GM23338 (cell line): ENCODE measurements around the gene OR4D11. TPM values are rescaled to one million over a fixed set of nuclear protein-coding genes. Genes with fewer than 3 reads are reported as not detected.

Source experiments
- ATAC-seq: fragments of 200-7000 bp; cut with Tn5 transposase; 3 replicates; pipeline ENCODE4 v1.9.1; 2020
- DNase-seq: peaks from one replicate; pipeline ENCODE4 v3.0.0-alpha.2; 2015; ENCODE audit warnings: low spot score
- H2AFZ ChIP-seq: fragments of 200-600 bp; sonication (generic); 2 replicates; pipeline ENCODE4 v1.8.0; 2016; ENCODE audit warnings: antibody characterized with exemption, mild to moderate bottlenecking, moderate library complexity
- H3F3A ChIP-seq: fragments of 200-600 bp; sonication (generic); replicated peaks from 2 replicates; pipeline ENCODE4 v1.8.0; 2017; ENCODE audit warnings: antibody characterized with exemption, mixed run types, low read depth
- H3K27ac ChIP-seq: fragments of 200-600 bp; sonication (generic); 2 replicates; pipeline ENCODE4 v1.6.1; 2016; ENCODE audit warnings: low read depth
- H3K27me3 ChIP-seq: fragments of 200-600 bp; sonication (generic); 2 replicates; pipeline ENCODE4 v1.8.0; 2016; ENCODE audit warnings: mild to moderate bottlenecking, mixed run types, moderate library complexity; ENCODE audit not compliant: insufficient read depth
- H3K36me3 ChIP-seq: fragments of 200-600 bp; sonication (generic); 2 replicates; pipeline ENCODE4 v1.8.0; 2016; ENCODE audit warnings: mild to moderate bottlenecking; ENCODE audit not compliant: insufficient read depth
- H3K4me1 ChIP-seq: fragments of 200-600 bp; sonication (generic); 2 replicates; pipeline ENCODE4 v1.8.0; 2016; ENCODE audit warnings: mild to moderate bottlenecking, moderate library complexity; ENCODE audit not compliant: insufficient read depth
- H3K4me2 ChIP-seq: fragments of 200-600 bp; sonication (generic); 2 replicates; pipeline ENCODE4 v1.7.1; 2017; ENCODE audit warnings: mixed run types
- H3K4me3 ChIP-seq: fragments of 200-600 bp; sonication (generic); 2 replicates; pipeline ENCODE4 v1.6.1; 2016; ENCODE audit warnings: mixed run types
- H3K79me2 ChIP-seq: fragments of 200-600 bp; sonication (generic); replicated peaks from 2 replicates; pipeline ENCODE4 v1.8.0; 2017; ENCODE audit warnings: mild to moderate bottlenecking; ENCODE audit not compliant: insufficient read depth
- H3K9me2 ChIP-seq: fragments of 200-600 bp; sonication (generic); 2 replicates; pipeline ENCODE4 v1.8.0; 2017; ENCODE audit not compliant: insufficient read depth
- H4K20me1 ChIP-seq: fragments of 200-600 bp; sonication (generic); replicated peaks from 2 replicates; pipeline ENCODE4 v1.8.0; 2017; ENCODE audit warnings: mild to moderate bottlenecking; ENCODE audit not compliant: insufficient read depth
- H3K27ac Mint-ChIP-seq: 2 replicates; pipeline ENCODE4 v1.8.0; 2020; ENCODE audit warnings: inconsistent platforms, mild to moderate bottlenecking, moderate library complexity, mixed read lengths
- H3K27me3 Mint-ChIP-seq: 3 replicates; pipeline ENCODE4 v1.8.0; 2022; ENCODE audit warnings: low read depth, mild to moderate bottlenecking, moderate library complexity, mixed read lengths, inconsistent platforms; ENCODE audit not compliant: insufficient read depth, poor library complexity
- H3K36me3 Mint-ChIP-seq: 3 replicates; pipeline ENCODE4 v1.8.0; 2021; ENCODE audit warnings: low read depth, mild to moderate bottlenecking, inconsistent platforms, moderate library complexity, mixed read lengths
- H3K4me1 Mint-ChIP-seq: 3 replicates; pipeline ENCODE4 v1.8.0; 2020; ENCODE audit warnings: mild to moderate bottlenecking, inconsistent platforms, mixed read lengths
- H3K4me3 Mint-ChIP-seq: 3 replicates; pipeline ENCODE4 v1.8.0; 2021; ENCODE audit warnings: moderate library complexity, mild to moderate bottlenecking, inconsistent platforms, mixed read lengths
- H3K9me3 Mint-ChIP-seq: 3 replicates; pipeline ENCODE4 v1.8.0; 2020; ENCODE audit warnings: moderate library complexity, mild to moderate bottlenecking, inconsistent platforms, mixed read lengths
- EZH2phosphoT487 ChIP-seq: fragments of 200-600 bp; sonication (generic); IDR thresholded peaks from one replicate; pipeline ENCODE4 v1.8.1; 2018; ENCODE audit warnings: antibody characterized with exemption; ENCODE audit not compliant: unreplicated experiment
- JUNB ChIP-seq: IDR thresholded peaks from one replicate; pipeline ENCODE4 v1.6.1; 2016; ENCODE audit warnings: antibody characterized with exemption; ENCODE audit not compliant: unreplicated experiment
- POLR2AphosphoS5 ChIP-seq: IDR thresholded peaks from 2 replicates; pipeline ENCODE4 v1.6.1; 2016; ENCODE audit warnings: antibody characterized with exemption, low read depth
- ZNF331 ChIP-seq: fragments of 250-450 bp; sonication (Bioruptor Pico); IDR thresholded peaks from 2 replicates; pipeline ENCODE4 v1.5.0; 2020; ENCODE audit warnings: low read depth, mild to moderate bottlenecking, moderate library complexity
- polyA plus RNA-seq: library from polyadenylated mRNA; unstranded; fragments of >200 nt; fragmentation: Nextera tagmentation; extraction: Ambion mirVana; gene quantifications from 2 replicates; pipeline ENCODE4 v1.2.1, GENCODE V29; 2016
- total RNA-seq: library from RNA; depleted of rRNA; stranded (reverse); fragments of >200 nt; shearing (Covaris generic); gene quantifications from 2 replicates; pipeline ENCODE4 v1.2.3, GENCODE V29; 2014
- TF ChIP-seq, protein P1 (sequence below): IDR thresholded peaks from one replicate; pipeline ENCODE4 v1.6.1; 2018; ENCODE audit warnings: antibody characterized with exemption; ENCODE audit not compliant: unreplicated experiment
- TF ChIP-seq, protein P2 (sequence below): fragments of 250-450 bp; sonication (Bioruptor Pico); IDR thresholded peaks from 2 replicates; pipeline ENCODE4 v1.5.0; 2020; ENCODE audit warnings: mild to moderate bottlenecking, moderate library complexity
- TF ChIP-seq, protein P3 (sequence below): IDR thresholded peaks from 2 replicates; pipeline ENCODE4 v1.6.1; 2016; ENCODE audit warnings: antibody characterized with exemption
- TF ChIP-seq, protein P4 (sequence below), 2 experiments: fragments of 200-600 bp in 1 of 2; sonication (generic) in 1 of 2; conservative IDR thresholded peaks; 2 replicates each; pipeline versions ENCODE4 v1.5.1 to v1.6.1; 2016 to 2017; ENCODE audit warnings: antibody characterized with exemption in 2 of 2, low read depth in 2 of 2, mild to moderate bottlenecking in 2 of 2, moderate library complexity in 1 of 2

Gene OR4D11
- total and polyA plus RNA-seq, 2 experiments from 2014 or later = not detected

DNA sequence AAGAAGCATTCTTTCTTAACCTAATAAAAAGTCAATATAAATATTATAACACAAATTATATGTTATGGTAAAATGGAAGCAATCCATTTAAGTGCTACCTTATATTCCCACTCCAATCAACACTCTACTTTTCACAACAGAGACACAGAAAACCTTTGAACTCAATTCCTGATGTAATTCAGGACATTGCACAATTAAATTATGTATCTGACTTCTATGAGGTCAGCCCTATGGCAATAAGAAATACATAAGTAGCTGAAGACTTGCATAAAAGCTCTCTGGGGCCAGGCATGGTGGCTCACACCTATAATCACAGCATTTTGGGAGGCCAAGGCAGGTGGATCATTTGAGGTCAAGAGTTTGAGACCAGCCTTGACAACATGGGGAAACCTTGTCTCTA is 23.5 kb upstream of the OR4D11 start (continued):
- TF ChIP-seq, protein P1, sequence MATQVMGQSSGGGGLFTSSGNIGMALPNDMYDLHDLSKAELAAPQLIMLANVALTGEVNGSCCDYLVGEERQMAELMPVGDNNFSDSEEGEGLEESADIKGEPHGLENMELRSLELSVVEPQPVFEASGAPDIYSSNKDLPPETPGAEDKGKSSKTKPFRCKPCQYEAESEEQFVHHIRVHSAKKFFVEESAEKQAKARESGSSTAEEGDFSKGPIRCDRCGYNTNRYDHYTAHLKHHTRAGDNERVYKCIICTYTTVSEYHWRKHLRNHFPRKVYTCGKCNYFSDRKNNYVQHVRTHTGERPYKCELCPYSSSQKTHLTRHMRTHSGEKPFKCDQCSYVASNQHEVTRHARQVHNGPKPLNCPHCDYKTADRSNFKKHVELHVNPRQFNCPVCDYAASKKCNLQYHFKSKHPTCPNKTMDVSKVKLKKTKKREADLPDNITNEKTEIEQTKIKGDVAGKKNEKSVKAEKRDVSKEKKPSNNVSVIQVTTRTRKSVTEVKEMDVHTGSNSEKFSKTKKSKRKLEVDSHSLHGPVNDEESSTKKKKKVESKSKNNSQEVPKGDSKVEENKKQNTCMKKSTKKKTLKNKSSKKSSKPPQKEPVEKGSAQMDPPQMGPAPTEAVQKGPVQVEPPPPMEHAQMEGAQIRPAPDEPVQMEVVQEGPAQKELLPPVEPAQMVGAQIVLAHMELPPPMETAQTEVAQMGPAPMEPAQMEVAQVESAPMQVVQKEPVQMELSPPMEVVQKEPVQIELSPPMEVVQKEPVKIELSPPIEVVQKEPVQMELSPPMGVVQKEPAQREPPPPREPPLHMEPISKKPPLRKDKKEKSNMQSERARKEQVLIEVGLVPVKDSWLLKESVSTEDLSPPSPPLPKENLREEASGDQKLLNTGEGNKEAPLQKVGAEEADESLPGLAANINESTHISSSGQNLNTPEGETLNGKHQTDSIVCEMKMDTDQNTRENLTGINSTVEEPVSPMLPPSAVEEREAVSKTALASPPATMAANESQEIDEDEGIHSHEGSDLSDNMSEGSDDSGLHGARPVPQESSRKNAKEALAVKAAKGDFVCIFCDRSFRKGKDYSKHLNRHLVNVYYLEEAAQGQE = no peak
- TF ChIP-seq EZH2phosphoT487 = no peak
- TF ChIP-seq, protein P2, sequence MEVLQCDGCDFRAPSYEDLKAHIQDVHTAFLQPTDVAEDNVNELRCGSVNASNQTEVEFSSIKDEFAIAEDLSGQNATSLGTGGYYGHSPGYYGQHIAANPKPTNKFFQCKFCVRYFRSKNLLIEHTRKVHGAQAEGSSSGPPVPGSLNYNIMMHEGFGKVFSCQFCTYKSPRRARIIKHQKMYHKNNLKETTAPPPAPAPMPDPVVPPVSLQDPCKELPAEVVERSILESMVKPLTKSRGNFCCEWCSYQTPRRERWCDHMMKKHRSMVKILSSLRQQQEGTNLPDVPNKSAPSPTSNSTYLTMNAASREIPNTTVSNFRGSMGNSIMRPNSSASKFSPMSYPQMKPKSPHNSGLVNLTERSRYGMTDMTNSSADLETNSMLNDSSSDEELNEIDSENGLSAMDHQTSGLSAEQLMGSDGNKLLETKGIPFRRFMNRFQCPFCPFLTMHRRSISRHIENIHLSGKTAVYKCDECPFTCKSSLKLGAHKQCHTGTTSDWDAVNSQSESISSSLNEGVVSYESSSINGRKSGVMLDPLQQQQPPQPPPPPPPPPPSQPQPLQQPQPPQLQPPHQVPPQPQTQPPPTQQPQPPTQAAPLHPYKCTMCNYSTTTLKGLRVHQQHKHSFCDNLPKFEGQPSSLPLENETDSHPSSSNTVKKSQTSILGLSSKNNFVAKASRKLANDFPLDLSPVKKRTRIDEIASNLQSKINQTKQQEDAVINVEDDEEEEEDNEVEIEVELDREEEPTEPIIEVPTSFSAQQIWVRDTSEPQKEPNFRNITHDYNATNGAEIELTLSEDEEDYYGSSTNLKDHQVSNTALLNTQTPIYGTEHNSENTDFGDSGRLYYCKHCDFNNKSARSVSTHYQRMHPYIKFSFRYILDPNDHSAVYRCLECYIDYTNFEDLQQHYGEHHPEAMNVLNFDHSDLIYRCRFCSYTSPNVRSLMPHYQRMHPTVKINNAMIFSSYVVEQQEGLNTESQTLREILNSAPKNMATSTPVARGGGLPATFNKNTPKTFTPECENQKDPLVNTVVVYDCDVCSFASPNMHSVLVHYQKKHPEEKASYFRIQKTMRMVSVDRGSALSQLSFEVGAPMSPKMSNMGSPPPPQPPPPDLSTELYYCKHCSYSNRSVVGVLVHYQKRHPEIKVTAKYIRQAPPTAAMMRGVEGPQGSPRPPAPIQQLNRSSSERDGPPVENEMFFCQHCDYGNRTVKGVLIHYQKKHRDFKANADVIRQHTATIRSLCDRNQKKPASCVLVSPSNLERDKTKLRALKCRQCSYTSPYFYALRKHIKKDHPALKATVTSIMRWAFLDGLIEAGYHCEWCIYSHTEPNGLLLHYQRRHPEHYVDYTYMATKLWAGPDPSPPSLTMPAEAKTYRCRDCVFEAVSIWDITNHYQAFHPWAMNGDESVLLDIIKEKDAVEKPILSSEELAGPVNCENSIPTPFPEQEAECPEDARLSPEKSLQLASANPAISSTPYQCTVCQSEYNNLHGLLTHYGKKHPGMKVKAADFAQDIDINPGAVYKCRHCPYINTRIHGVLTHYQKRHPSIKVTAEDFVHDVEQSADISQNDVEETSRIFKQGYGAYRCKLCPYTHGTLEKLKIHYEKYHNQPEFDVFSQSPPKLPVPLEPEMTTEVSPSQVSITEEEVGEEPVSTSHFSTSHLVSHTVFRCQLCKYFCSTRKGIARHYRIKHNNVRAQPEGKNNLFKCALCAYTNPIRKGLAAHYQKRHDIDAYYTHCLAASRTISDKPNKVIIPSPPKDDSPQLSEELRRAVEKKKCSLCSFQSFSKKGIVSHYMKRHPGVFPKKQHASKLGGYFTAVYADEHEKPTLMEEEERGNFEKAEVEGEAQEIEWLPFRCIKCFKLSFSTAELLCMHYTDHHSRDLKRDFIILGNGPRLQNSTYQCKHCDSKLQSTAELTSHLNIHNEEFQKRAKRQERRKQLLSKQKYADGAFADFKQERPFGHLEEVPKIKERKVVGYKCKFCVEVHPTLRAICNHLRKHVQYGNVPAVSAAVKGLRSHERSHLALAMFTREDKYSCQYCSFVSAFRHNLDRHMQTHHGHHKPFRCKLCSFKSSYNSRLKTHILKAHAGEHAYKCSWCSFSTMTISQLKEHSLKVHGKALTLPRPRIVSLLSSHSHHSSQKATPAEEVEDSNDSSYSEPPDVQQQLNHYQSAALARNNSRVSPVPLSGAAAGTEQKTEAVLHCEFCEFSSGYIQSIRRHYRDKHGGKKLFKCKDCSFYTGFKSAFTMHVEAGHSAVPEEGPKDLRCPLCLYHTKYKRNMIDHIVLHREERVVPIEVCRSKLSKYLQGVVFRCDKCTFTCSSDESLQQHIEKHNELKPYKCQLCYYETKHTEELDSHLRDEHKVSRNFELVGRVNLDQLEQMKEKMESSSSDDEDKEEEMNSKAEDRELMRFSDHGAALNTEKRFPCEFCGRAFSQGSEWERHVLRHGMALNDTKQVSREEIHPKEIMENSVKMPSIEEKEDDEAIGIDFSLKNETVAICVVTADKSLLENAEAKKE (CRISPR knock-in tag) = no peak
- TF ChIP-seq, protein P3, sequence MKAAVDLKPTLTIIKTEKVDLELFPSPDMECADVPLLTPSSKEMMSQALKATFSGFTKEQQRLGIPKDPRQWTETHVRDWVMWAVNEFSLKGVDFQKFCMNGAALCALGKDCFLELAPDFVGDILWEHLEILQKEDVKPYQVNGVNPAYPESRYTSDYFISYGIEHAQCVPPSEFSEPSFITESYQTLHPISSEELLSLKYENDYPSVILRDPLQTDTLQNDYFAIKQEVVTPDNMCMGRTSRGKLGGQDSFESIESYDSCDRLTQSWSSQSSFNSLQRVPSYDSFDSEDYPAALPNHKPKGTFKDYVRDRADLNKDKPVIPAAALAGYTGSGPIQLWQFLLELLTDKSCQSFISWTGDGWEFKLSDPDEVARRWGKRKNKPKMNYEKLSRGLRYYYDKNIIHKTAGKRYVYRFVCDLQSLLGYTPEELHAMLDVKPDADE = no peak

DNA sequence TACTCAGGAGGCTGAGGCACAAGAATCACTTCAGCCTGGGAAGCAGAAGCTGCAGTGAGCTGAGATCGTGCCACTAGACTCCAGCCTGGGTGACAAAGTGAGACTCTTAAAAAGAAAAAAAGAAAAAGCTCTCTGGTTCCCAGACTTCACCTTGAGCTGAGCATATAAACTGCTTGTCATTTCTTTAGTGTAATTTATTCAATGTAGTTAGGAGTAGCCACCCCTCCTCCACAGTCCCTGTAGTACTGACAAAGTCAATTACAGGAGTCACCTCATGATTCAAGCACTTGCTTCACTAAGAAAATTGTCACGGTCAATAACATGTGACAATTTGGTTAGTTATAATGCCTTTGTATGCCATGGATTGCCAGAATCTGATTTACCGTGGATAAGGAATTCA is 23.0 kb upstream of the OR4D11 start:
- no peaks in the 10 kb centered on the region for H3K9me3 Mint-ChIP-seq
- no peaks in the 10 kb centered on the region for H3K4me1 Mint-ChIP-seq
- Histone ChIP-seq H2AFZ (no peak overlapping the region), H3K4me2 (no peak overlapping the region), H3K79me2 (no peaks in the 10 kb centered on the region), H3K27me3 (no peaks in the 10 kb centered on the region), H3K4me1 (no peaks in the 10 kb centered on the region), H3K4me3 (no peak overlapping the region), H3F3A (no peaks in the 10 kb centered on the region), H3K27ac (no peak overlapping the region), H3K9me2 (no peaks in the 10 kb centered on the region), H3K36me3 (no peaks in the 10 kb centered on the region), H4K20me1 (no peaks in the 10 kb centered on the region)
- peaks cover 1% of the 10 kb centered on the region for H3K27me3 Mint-ChIP-seq
- no peak overlapping the region for H3K27ac Mint-ChIP-seq
- DNase-seq (no peak), ATAC-seq (no peak)
- no peaks in the 10 kb centered on the region for H3K36me3 Mint-ChIP-seq
- H3K4me3 Mint-ChIP-seq = no peak overlapping the region
- TF ChIP-seq ZNF331 = no peak
- TF ChIP-seq, protein P4, sequence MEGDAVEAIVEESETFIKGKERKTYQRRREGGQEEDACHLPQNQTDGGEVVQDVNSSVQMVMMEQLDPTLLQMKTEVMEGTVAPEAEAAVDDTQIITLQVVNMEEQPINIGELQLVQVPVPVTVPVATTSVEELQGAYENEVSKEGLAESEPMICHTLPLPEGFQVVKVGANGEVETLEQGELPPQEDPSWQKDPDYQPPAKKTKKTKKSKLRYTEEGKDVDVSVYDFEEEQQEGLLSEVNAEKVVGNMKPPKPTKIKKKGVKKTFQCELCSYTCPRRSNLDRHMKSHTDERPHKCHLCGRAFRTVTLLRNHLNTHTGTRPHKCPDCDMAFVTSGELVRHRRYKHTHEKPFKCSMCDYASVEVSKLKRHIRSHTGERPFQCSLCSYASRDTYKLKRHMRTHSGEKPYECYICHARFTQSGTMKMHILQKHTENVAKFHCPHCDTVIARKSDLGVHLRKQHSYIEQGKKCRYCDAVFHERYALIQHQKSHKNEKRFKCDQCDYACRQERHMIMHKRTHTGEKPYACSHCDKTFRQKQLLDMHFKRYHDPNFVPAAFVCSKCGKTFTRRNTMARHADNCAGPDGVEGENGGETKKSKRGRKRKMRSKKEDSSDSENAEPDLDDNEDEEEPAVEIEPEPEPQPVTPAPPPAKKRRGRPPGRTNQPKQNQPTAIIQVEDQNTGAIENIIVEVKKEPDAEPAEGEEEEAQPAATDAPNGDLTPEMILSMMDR (conservative IDR thresholded peaks at IDR 0.05; ENCODE audit: low read depth in 2 of 2) = no peak
- no peak for TF ChIP-seq EZH2phosphoT487
- TF ChIP-seq, protein P1 = no peak
- TF ChIP-seq POLR2AphosphoS5 = no peak
- no peak for TF ChIP-seq JUNB
